Activated gamma-delta T cell treated with Interleukin-2 at 50 U/mL for 16 hours (primary cell): ENCODE measurements around the gene ZDHHC12.

Experiments
- DNase-seq: peaks from one replicate; pipeline ENCODE4 v3.0.0-alpha.2; 2020

Gene ZDHHC12

GRCh38 chr9:128729766-128730517, 6.0 kb upstream of the ZDHHC12 start:
- no peak for DNase-seq

- DNase-seq, result no peak
Observed at GRCh38 chr9:128729302-128729701, 5.4 kb upstream of the ZDHHC12 start.

GRCh38 chr9:128728298-128728697, 4.4 kb upstream of the ZDHHC12 start:
- DNase-seq, result no peak

GRCh38 chr9:128727640-128728248, 3.8 kb upstream of the ZDHHC12 start:
- no peak for DNase-seq

- DNase-seq, result no peak
Observed at GRCh38 chr9:128724744-128725211, 851 bp upstream of the ZDHHC12 start.

- DNase-seq, result no peak
Observed at GRCh38 chr9:128723352-128723865, 518 bp downstream of the ZDHHC12 start.

GRCh38 chr9:128722380-128723351, 1.3 kb downstream of the ZDHHC12 start:
- DNase-seq, result no peak

- DNase-seq, result no peak
Observed at GRCh38 chr9:128721487-128722010, 2.4 kb downstream of the ZDHHC12 start.

- no peak for DNase-seq
Observed at GRCh38 chr9:128720841-128721486, 3.0 kb downstream of the ZDHHC12 start.

GRCh38 chr9:128719919-128720605, 3.9 kb downstream of the ZDHHC12 start:
- DNase-seq, result no peak

GRCh38 chr9:128718475-128718874, 5.5 kb downstream of the ZDHHC12 start:
- DNase-seq, result no peak

- no peak for DNase-seq
Observed at GRCh38 chr9:128718047-128718446, 5.9 kb downstream of the ZDHHC12 start.

- no peak for DNase-seq
Observed at GRCh38 chr9:128716581-128717254, 7.2 kb downstream of the ZDHHC12 start.

GRCh38 chr9:128715436-128715750, 8.5 kb downstream of the ZDHHC12 start:
- DNase-seq, result no peak

- no peak for DNase-seq
Observed at GRCh38 chr9:128714586-128715435, 9.1 kb downstream of the ZDHHC12 start.

- DNase-seq, result no peak
Observed at GRCh38 chr9:128713941-128714573, 9.9 kb downstream of the ZDHHC12 start.

- DNase-seq, result no peak
Observed at GRCh38 chr9:128713411-128713780, 10.5 kb downstream of the ZDHHC12 start.

GRCh38 chr9:128712451-128713410, 11.2 kb downstream of the ZDHHC12 start:
- no peak for DNase-seq

GRCh38 chr9:128707446-128707845, 16.5 kb downstream of the ZDHHC12 start:
- no peak for DNase-seq
